PC-3 (cell line): Measurements from ENCODE around the gene MDH1. TPM values are rescaled to one million over a fixed set of nuclear protein-coding genes. Genes with fewer than 3 reads are reported as not detected.

Experiments used
- ATAC-seq: fragments of 200-7000 bp; cut with Tn5 transposase; 2 replicates; pipeline ENCODE4 v1.9.1; 2020; ENCODE audit warnings: mild to moderate bottlenecking, moderate library complexity
- BruUV-seq: library from RNA; stranded (reverse); fragments of 400-500 nt; replicated peaks from 2 replicates; lab custom pipeline; 2021; lab: Mats Ljungman, UMichigan
- CTCF ChIA-PET: fragments of 300-600 bp; sonication (Branson Sonifier 250); formaldehyde crosslinking; loops from one replicate; lab custom pipeline; 2022; ENCODE audit warnings: antibody characterized with exemption; lab: Charles Lee
- POLR2A ChIA-PET: fragments of 300-600 bp; sonication (Branson Sonifier 250); formaldehyde crosslinking; loops from one replicate; lab custom pipeline; 2022; ENCODE audit warnings: antibody characterized with exemption; ENCODE audit not compliant: unreplicated experiment; lab: Charles Lee
- DNase-seq: peaks from one replicate; pipeline ENCODE4 v3.0.0-alpha.2; 2015
- H2AFZ ChIP-seq: fragments of 300-600 bp; sonication (generic); 2 replicates; pipeline ENCODE4 v1.6.0; 2016; ENCODE audit warnings: antibody characterized with exemption, low read length
- H3F3A ChIP-seq: fragments of 300-600 bp; sonication (generic); one replicate; pipeline ENCODE4 v1.6.0; 2017; ENCODE audit warnings: antibody characterized with exemption, low read length, control low read depth, mild to moderate bottlenecking; ENCODE audit not compliant: unreplicated experiment
- H3K27ac ChIP-seq: fragments of 300-600 bp; sonication (generic); 2 replicates; pipeline ENCODE4 v1.5.1; 2016; ENCODE audit warnings: mild to moderate bottlenecking, low read length
- H3K27me3 ChIP-seq: fragments of 300-600 bp; sonication (generic); 2 replicates; pipeline ENCODE4 v1.6.1; 2016; ENCODE audit warnings: low read length, mixed read lengths
- H3K36me3 ChIP-seq: fragments of 300-600 bp; sonication (generic); 2 replicates; pipeline ENCODE4 v1.6.1; 2016; ENCODE audit warnings: low read depth, mixed run types, low read length, mixed read lengths
- H3K4me1 ChIP-seq: fragments of 300-600 bp; sonication (generic); 2 replicates; pipeline ENCODE4 v1.5.1; 2016; ENCODE audit warnings: low read length; ENCODE audit not compliant: insufficient read depth
- H3K4me2 ChIP-seq: fragments of 300-600 bp; sonication (generic); 2 replicates; pipeline ENCODE4 v1.6.0; 2016; ENCODE audit warnings: low read length
- H3K4me3 ChIP-seq: fragments of 300-600 bp; sonication (generic); 2 replicates; pipeline ENCODE4 v1.5.1; 2016; ENCODE audit warnings: mild to moderate bottlenecking, low read length, mixed read lengths
- H3K79me2 ChIP-seq: fragments of 300-600 bp; sonication (generic); 2 replicates; pipeline ENCODE4 v1.6.1; 2017; ENCODE audit warnings: low read length, mixed read lengths
- H3K9ac ChIP-seq: fragments of 300-600 bp; sonication (generic); 2 replicates; pipeline ENCODE4 v1.6.0; 2016; ENCODE audit warnings: mild to moderate bottlenecking, low read length
- H3K9me2 ChIP-seq: fragments of 300-600 bp; sonication (generic); replicated peaks from 2 replicates; pipeline ENCODE4 v1.6.1; 2016; ENCODE audit warnings: mixed run types, low read length, mixed read lengths
- H3K9me3 ChIP-seq: fragments of 300-600 bp; sonication (generic); 2 replicates; pipeline ENCODE4 v1.6.1; 2016; ENCODE audit warnings: low read length, mixed read lengths
- H4K20me1 ChIP-seq: fragments of 300-600 bp; sonication (generic); 2 replicates; pipeline ENCODE4 v1.6.1; 2016; ENCODE audit warnings: low read length, mixed read lengths
- CTCF ChIP-seq: fragments of 300-600 bp; sonication (generic); conservative IDR thresholded peaks from 2 replicates; pipeline ENCODE4 v1.5.1; 2017; ENCODE audit warnings: antibody characterized with exemption, low read depth, mild to moderate bottlenecking, low read length
- EZH2 ChIP-seq: fragments of 300-600 bp; sonication (generic); IDR thresholded peaks from one replicate; pipeline ENCODE4 v1.6.1; 2017; ENCODE audit warnings: antibody characterized with exemption, mild to moderate bottlenecking, low read length; ENCODE audit not compliant: unreplicated experiment
- EZH2phosphoT487 ChIP-seq: fragments of 300-600 bp; sonication (generic); IDR thresholded peaks from 2 replicates; pipeline ENCODE4 v1.6.1; 2018; ENCODE audit warnings: mild to moderate bottlenecking, antibody characterized with exemption, low read length, borderline replicate concordance
- intact Hi-C: fragments of 100-400 bp; cut with micrococcal nuclease; formaldehyde crosslinking; loops from 2 replicates; pipeline ENCODE4 v1.9.0; 2023
- total RNA-seq: library from RNA; depleted of rRNA; stranded (reverse); fragments of >200 nt; gene quantifications from 2 replicates; pipeline ENCODE4 v1.2.3, GENCODE V29; 2014

MDH1 gene
- total RNA-seq, 1 experiment from 2014 or later: 304 TPM

GRCh38 chr2:63643486-63643885 is 54.7 kb downstream of the MDH1 start:
- no peak for ATAC-seq
- no TSS peak for BruUV-seq
- Histone ChIP-seq H3K9me3 (no peaks in the 10 kb centered on the region), H3K4me1 (no peaks in the 10 kb centered on the region), H3K36me3 (no peaks in the 10 kb centered on the region), H2AFZ (no peak overlapping the region), H3K9me2 (no peaks in the 10 kb centered on the region), H3K9ac (no peak overlapping the region), H3F3A (no peaks in the 10 kb centered on the region), H3K27me3 (no peaks in the 10 kb centered on the region), H3K79me2 (no peaks in the 10 kb centered on the region), H4K20me1 (no peaks in the 10 kb centered on the region), H3K4me2 (no peak overlapping the region), H3K4me3 (no peak overlapping the region), H3K27ac (no peak overlapping the region)
- TF ChIP-seq EZH2: no peak
- no peak for TF ChIP-seq EZH2phosphoT487
- TF ChIP-seq CTCF: no peak
- intact Hi-C loops: no loop called here
- POLR2A ChIA-PET: no interaction called here
- DNase-seq: no peak
- CTCF ChIA-PET: no interaction called here

GRCh38 chr2:63648632-63649031 is 59.9 kb downstream of the MDH1 start:
- H2AFZ ChIP-seq: no peak overlapping the region
- H3K4me3 ChIP-seq: no peak overlapping the region
- H3K9ac ChIP-seq: no peak overlapping the region
- H4K20me1 ChIP-seq: no peaks in the 10 kb centered on the region
- no peak overlapping the region for H3K27ac ChIP-seq
- no peak overlapping the region for H3K4me2 ChIP-seq
- CTCF ChIA-PET: no interaction called here
- intact Hi-C loops: no loop called here
- H3F3A ChIP-seq: no peaks in the 10 kb centered on the region
- POLR2A ChIA-PET: no interaction called here
- BruUV-seq: no TSS peak
- DNase-seq (no peak), ATAC-seq (no peak)
- H3K36me3 ChIP-seq: no peaks in the 10 kb centered on the region
- no peaks in the 10 kb centered on the region for H3K79me2 ChIP-seq
- TF ChIP-seq EZH2phosphoT487: no peak
- no peak for TF ChIP-seq EZH2
- TF ChIP-seq CTCF: no peak
- no peaks in the 10 kb centered on the region for H3K9me3 ChIP-seq
- H3K9me2 ChIP-seq: no peaks in the 10 kb centered on the region
- H3K4me1 ChIP-seq: no peaks in the 10 kb centered on the region
- H3K27me3 ChIP-seq: no peaks in the 10 kb centered on the region

GRCh38 chr2:63649829-63650228 is 61.1 kb downstream of the MDH1 start:
- H3K27ac ChIP-seq: no peak overlapping the region
- H3K79me2 ChIP-seq: no peaks in the 10 kb centered on the region
- H3K9ac ChIP-seq: no peak overlapping the region
- H3K4me1 ChIP-seq: no peaks in the 10 kb centered on the region
- no peak overlapping the region for H3K4me3 ChIP-seq
- H3K4me2 ChIP-seq: no peak overlapping the region
- no peaks in the 10 kb centered on the region for H3F3A ChIP-seq
- no peak for TF ChIP-seq EZH2
- TF ChIP-seq CTCF: no peak
- TF ChIP-seq EZH2phosphoT487: no peak
- DNase-seq (no peak), ATAC-seq (no peak)
- no peaks in the 10 kb centered on the region for H3K27me3 ChIP-seq
- no peaks in the 10 kb centered on the region for H3K9me3 ChIP-seq
- H3K9me2 ChIP-seq: no peaks in the 10 kb centered on the region
- H2AFZ ChIP-seq: no peak overlapping the region
- no TSS peak for BruUV-seq
- intact Hi-C loops: no loop called here
- no peaks in the 10 kb centered on the region for H4K20me1 ChIP-seq
- ChIA-PET POLR2A (no interaction called here), CTCF (no interaction called here)
- no peaks in the 10 kb centered on the region for H3K36me3 ChIP-seq
